ENCODE data around the gene XKR7.

GRCh38 chr20:31934491-31934890 lies 33.5 kb upstream of the XKR7 start:
- TF ChIP-seq CTCF (IDR thresholded peaks at IDR 0.05; ENCODE audit: low read length): no peak
- TF ChIP-seq EZH2 (optimal IDR thresholded peaks at IDR 0.05; ENCODE audit: low read depth, low read length): no peak
